Stimulated activated CD4-positive, alpha-beta T cell treated with anti-CD3 and anti-CD28 coated beads, TNF-alpha, amount 100 ng/mL, for 1 hour (primary cell): Measurements from ENCODE around the gene SH3BP5.

Experiments used
- DNase-seq, 3 donors: peaks; one replicate each; pipeline ENCODE4 v3.0.0-alpha.2; 2020; ENCODE audit warnings: low read depth in 3 of 3, low spot score in 1 of 3

Gene SH3BP5

GRCh38 chr3:15347737-15348110 lies 15.3 kb upstream of the SH3BP5 start:
- DNase-seq = no peak

GRCh38 chr3:15347063-15347736 lies 14.8 kb upstream of the SH3BP5 start:
- no peak for DNase-seq

GRCh38 chr3:15346516-15346915 lies 14.1 kb upstream of the SH3BP5 start:
- DNase-seq = no peak

GRCh38 chr3:15345608-15346137 lies 13.3 kb upstream of the SH3BP5 start:
- DNase-seq = no peak

GRCh38 chr3:15345066-15345607 lies 12.8 kb upstream of the SH3BP5 start:
- DNase-seq = no peak

- no peak for DNase-seq
Observed at GRCh38 chr3:15342945-15343344, 10.6 kb upstream of the SH3BP5 start.

- DNase-seq = no peak
Observed at GRCh38 chr3:15342246-15342645, 9.9 kb upstream of the SH3BP5 start.

- no peak for DNase-seq
Observed at GRCh38 chr3:15341030-15341726, 8.8 kb upstream of the SH3BP5 start.

- DNase-seq = no peak
Observed at GRCh38 chr3:15339786-15340215, 7.4 kb upstream of the SH3BP5 start.

- DNase-seq = no peak
Observed at GRCh38 chr3:15339001-15339400, 6.6 kb upstream of the SH3BP5 start.

GRCh38 chr3:15337963-15338362 lies 5.6 kb upstream of the SH3BP5 start:
- no peak for DNase-seq

- no peak for DNase-seq
Observed at GRCh38 chr3:15336057-15336456, 3.7 kb upstream of the SH3BP5 start.

- DNase-seq = no peak
Observed at GRCh38 chr3:15333956-15334263, 1.5 kb upstream of the SH3BP5 start.

- DNase-seq = no peak
Observed at GRCh38 chr3:15333099-15333955, 941 bp upstream of the SH3BP5 start.

- peak in 1 of 3 donors; percentile 49 for DNase-seq
Observed at GRCh38 chr3:15331606-15332404, 581 bp downstream of the SH3BP5 start.

GRCh38 chr3:15331072-15331605 lies 1.2 kb downstream of the SH3BP5 start:
- no peak for DNase-seq

GRCh38 chr3:15330031-15330596 lies 2.3 kb downstream of the SH3BP5 start:
- no peak for DNase-seq

- DNase-seq = no peak
Observed at GRCh38 chr3:15329046-15330005, 3.1 kb downstream of the SH3BP5 start.

- DNase-seq = no peak
Observed at GRCh38 chr3:15327941-15328340, 4.4 kb downstream of the SH3BP5 start.
